Measurements from ENCODE around the gene TFF1. TPM values are rescaled to one million over a fixed set of nuclear protein-coding genes. Genes with fewer than 3 reads are reported as not detected.
"Not testable (repeated sequence)": the region's sequence is repeated elsewhere in the genome, so short reads cannot be mapped to it uniquely, and the experiment has no call there.

Gene TFF1
- total RNA-seq, 1 donor, result not detected

DNA sequence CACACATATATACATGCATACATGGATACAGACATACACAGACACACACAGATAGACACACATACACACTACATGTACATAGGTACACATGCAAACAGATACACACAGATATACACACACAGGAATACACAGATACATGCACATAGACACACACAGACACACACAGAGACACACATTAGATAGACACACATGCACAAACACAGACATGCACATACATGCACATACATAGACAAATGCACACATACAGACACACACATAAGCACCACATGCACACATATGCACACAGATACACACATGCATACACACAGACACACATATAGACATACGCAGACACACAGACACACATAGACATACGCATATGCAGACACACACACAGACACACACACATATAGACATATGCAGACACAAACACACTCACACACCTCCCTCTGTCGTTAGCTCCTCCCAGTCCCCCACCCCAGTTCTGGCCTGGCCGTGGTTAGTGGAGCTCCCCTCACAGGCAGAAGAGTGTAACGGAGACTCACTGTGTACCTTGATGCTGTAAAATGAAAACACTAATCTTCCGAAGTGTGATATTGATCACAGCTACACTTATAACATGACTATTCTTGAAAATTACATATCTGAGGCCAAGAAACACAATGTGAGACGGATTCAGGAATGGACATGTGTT, 45.0 kb upstream of the TFF1 start:
- Histone ChIP-seq H3K79me2 (ENCODE audit: insufficient read depth, low read length) (no peaks in the 10 kb centered on the region), H2AFZ (ENCODE audit: low read length) (no peak overlapping the region), H3K27me3 (ENCODE audit: insufficient read depth, low read length) (peaks cover 8% of the 10 kb centered on the region), H3K27ac (ENCODE audit: low read depth, low read length) (no peak overlapping the region), H3K4me1 (ENCODE audit: insufficient read depth, low read length) (no peaks in the 10 kb centered on the region), H3K36me3 (ENCODE audit: insufficient read depth, low read length) (no peaks in the 10 kb centered on the region), H3K9me3 (ENCODE audit: low read depth, low read length) (no peaks in the 10 kb centered on the region), H3K4me3 (ENCODE audit: insufficient read depth, low read length) (no peak overlapping the region), H3K4me2 (ENCODE audit: insufficient read depth, low read length) (no peak overlapping the region), H4K20me1 (ENCODE audit: insufficient read depth, low read length) (no peaks in the 10 kb centered on the region)
- DNase-seq (ENCODE audit: insufficient read length, low spot score, missing footprints), result no peak
- TF ChIP-seq, protein P1, sequence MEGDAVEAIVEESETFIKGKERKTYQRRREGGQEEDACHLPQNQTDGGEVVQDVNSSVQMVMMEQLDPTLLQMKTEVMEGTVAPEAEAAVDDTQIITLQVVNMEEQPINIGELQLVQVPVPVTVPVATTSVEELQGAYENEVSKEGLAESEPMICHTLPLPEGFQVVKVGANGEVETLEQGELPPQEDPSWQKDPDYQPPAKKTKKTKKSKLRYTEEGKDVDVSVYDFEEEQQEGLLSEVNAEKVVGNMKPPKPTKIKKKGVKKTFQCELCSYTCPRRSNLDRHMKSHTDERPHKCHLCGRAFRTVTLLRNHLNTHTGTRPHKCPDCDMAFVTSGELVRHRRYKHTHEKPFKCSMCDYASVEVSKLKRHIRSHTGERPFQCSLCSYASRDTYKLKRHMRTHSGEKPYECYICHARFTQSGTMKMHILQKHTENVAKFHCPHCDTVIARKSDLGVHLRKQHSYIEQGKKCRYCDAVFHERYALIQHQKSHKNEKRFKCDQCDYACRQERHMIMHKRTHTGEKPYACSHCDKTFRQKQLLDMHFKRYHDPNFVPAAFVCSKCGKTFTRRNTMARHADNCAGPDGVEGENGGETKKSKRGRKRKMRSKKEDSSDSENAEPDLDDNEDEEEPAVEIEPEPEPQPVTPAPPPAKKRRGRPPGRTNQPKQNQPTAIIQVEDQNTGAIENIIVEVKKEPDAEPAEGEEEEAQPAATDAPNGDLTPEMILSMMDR (IDR thresholded peaks at IDR 0.05; ENCODE audit: extremely low read depth, low read depth, low read length), result no peak

DNA sequence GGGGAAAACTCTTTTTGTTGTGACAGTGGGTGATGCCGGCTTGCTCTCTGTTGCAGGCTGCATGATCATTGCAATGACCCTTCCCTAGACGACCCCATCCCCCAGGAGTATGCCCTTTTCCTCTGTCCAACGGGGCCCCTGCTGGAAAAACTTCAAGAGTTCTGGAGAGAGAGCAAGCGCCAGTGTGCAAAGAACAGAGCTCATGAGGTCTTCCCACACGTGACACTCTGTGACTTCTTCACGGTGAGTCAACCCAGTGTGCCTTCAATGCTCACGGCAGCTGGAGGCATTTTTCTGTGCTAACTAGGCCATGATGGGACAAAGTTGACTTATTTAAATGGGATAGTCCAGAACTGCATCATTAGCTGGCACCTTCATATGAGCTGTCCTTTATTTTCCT, 43.0 kb upstream of the TFF1 start:
- no peak overlapping the region for H2AFZ ChIP-seq (ENCODE audit: low read length)
- no peak overlapping the region for H3K4me3 ChIP-seq (ENCODE audit: insufficient read depth, low read length)
- H3K27ac ChIP-seq (ENCODE audit: low read depth, low read length), result no peak overlapping the region
- H3K79me2 ChIP-seq (ENCODE audit: insufficient read depth, low read length), result no peaks in the 10 kb centered on the region
- peaks cover 8% of the 10 kb centered on the region for H3K27me3 ChIP-seq (ENCODE audit: insufficient read depth, low read length)
- H3K36me3 ChIP-seq (ENCODE audit: insufficient read depth, low read length), result no peaks in the 10 kb centered on the region
- DNase-seq (ENCODE audit: insufficient read length, low spot score, missing footprints), result no peak
- H4K20me1 ChIP-seq (ENCODE audit: insufficient read depth, low read length), result no peaks in the 10 kb centered on the region
- no peaks in the 10 kb centered on the region for H3K4me1 ChIP-seq (ENCODE audit: insufficient read depth, low read length)
- TF ChIP-seq, protein P1 (IDR thresholded peaks at IDR 0.05; ENCODE audit: extremely low read depth, low read depth, low read length), result no peak
- no peak overlapping the region for H3K4me2 ChIP-seq (ENCODE audit: insufficient read depth, low read length)
- no peaks in the 10 kb centered on the region for H3K9me3 ChIP-seq (ENCODE audit: low read depth, low read length)

DNA sequence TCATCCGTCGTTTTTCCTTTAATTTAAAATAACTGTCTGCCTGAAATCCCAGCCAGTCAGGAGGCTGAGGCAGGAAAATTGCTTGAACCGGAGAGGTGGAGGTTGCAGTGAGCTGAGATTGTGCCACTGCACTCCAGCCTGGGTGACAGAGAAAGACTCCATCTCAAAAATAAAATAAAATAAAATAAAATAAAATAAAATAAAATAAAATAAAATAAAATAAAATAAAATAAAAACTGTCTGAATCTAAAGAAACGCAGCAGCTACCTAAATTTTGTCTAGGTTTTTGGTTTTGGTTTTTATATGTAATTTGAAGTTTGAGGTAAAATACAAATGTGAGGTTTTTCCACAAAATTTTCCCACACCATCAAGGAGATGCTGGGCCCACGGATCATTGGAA, 42.4 kb upstream of the TFF1 start:
- H3K9me3 ChIP-seq (ENCODE audit: low read depth, low read length); H4K20me1 ChIP-seq (ENCODE audit: insufficient read depth, low read length); H3K4me2 ChIP-seq (ENCODE audit: insufficient read depth, low read length); H3K4me3 ChIP-seq (ENCODE audit: insufficient read depth, low read length); H2AFZ ChIP-seq (ENCODE audit: low read length); H3K4me1 ChIP-seq (ENCODE audit: insufficient read depth, low read length); H3K79me2 ChIP-seq (ENCODE audit: insufficient read depth, low read length); DNase-seq (ENCODE audit: insufficient read length, low spot score, missing footprints); H3K27me3 ChIP-seq (ENCODE audit: insufficient read depth, low read length); H3K27ac ChIP-seq (ENCODE audit: low read depth, low read length); H3K36me3 ChIP-seq (ENCODE audit: insufficient read depth, low read length): not testable (repeated sequence)

DNA sequence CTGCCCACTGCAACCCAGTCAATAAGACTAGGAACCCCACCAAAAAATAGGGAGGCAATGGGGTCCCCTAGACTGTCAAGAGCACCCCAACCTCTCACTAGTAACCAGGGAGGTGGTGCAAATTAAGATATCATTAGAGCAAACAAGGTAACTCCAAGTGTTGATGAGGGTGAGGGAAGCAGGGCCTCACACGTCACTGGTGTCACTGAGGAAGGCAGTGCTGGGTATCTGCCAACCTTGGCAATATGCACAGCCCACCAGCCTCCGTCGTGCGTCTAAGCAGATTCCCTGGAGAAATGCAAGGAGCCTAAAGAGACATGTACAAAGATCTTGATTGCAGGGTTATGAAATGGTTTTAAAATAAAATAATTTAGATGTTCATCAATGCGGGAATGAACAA, 41.1 kb upstream of the TFF1 start:
- peaks cover 8% of the 10 kb centered on the region for H3K27me3 ChIP-seq (ENCODE audit: insufficient read depth, low read length)
- H3K4me1 ChIP-seq (ENCODE audit: insufficient read depth, low read length), result no peaks in the 10 kb centered on the region
- H3K79me2 ChIP-seq (ENCODE audit: insufficient read depth, low read length), result no peaks in the 10 kb centered on the region
- no peak overlapping the region for H2AFZ ChIP-seq (ENCODE audit: low read length)
- H3K27ac ChIP-seq (ENCODE audit: low read depth, low read length), result no peak overlapping the region
- H4K20me1 ChIP-seq (ENCODE audit: insufficient read depth, low read length), result no peaks in the 10 kb centered on the region
- no peak overlapping the region for H3K4me2 ChIP-seq (ENCODE audit: insufficient read depth, low read length)
- TF ChIP-seq, protein P1 (IDR thresholded peaks at IDR 0.05; ENCODE audit: extremely low read depth, low read depth, low read length), result no peak
- DNase-seq (ENCODE audit: insufficient read length, low spot score, missing footprints), result no peak
- H3K9me3 ChIP-seq (ENCODE audit: low read depth, low read length), result no peaks in the 10 kb centered on the region
- no peak overlapping the region for H3K4me3 ChIP-seq (ENCODE audit: insufficient read depth, low read length)
- H3K36me3 ChIP-seq (ENCODE audit: insufficient read depth, low read length), result no peaks in the 10 kb centered on the region
